ENCODE data around the gene PPP1R11. TPM values are rescaled to one million over a fixed set of nuclear protein-coding genes. Genes with fewer than 3 reads are reported as not detected.
A peak's percentile ranks its signal among the peaks of the same experiment; 100 is the strongest.

The PPP1R11 gene
- total and polyA plus RNA-seq, 9 of the 15 experiments (the other 6 are each of a cell fraction or from before 2014, with no cell fraction given) = 17.8 to 94.8 (median 44.6) TPM

GRCh38 chr6:30091577-30092381, 24.8 kb downstream of the PPP1R11 start:
- DNase-seq (ENCODE audit: extremely low read depth in 1 of 4, low spot score in 3 of 4) (no peak), ATAC-seq (no peak; the same call in 2 of the 3 replicates)
- BruUV-seq (replicated peaks) = no TSS peak

GRCh38 chr6:30092852-30093543, 26.0 kb downstream of the PPP1R11 start:
- no peak overlapping the region for H3K9ac ChIP-seq (ENCODE audit: insufficient read depth in 1 of 2, low read depth in 2 of 2, low read length in 2 of 2)
- peaks cover 19 to 20% of the 10 kb centered on the region in 2 experiments; a peak in 4 of 5 replicates for H3K27me3 ChIP-seq (ENCODE audit: control insufficient read depth in 2 of 2, insufficient read depth in 2 of 2, low read length in 2 of 2)
- H3K4me3 ChIP-seq = no peak overlapping the region
- no peaks in the 10 kb centered on the region for H3K9me1 ChIP-seq (ENCODE audit: control insufficient read depth, insufficient read depth, low read length)
- peaks cover 9 to 14% of the 10 kb centered on the region in 2 experiments; a peak in 4 of 5 replicates for H3K4me1 ChIP-seq (replicated peaks in 1 of 2; ENCODE audit: control insufficient read depth in 2 of 2, insufficient read depth in 2 of 2, low read length in 2 of 2)
- H3K27ac ChIP-seq (ENCODE audit: extremely low read depth, low read depth, low read length) = no peak overlapping the region
- H3K9me3 ChIP-seq (replicated peaks; ENCODE audit: control insufficient read depth, insufficient read depth, low read depth, low read length) = no peaks in the 10 kb centered on the region
- FAIRE-seq (no peak), ATAC-seq (no peak), DNase-seq (ENCODE audit: extremely low read depth in 1 of 4, low spot score in 3 of 4) (no peak)
- no TSS peak for BruUV-seq (replicated peaks)
- WGBS (ENCODE audit: insufficient coverage, low coverage, missing lambda C conversion rate) = 17% methylated on average over 6 of the region's 6 CpGs
- in situ Hi-C loops (cut with MboI) = no loop called here
- ChIA-PET POLR2A (interaction anchor here (0.6 kb wide), 1 partner anchor 388 kb away, joined by 3 read pairs; no protein-coding TSS in a partner anchor), CTCF (ENCODE audit: low intra/inter-chr PET ratio) (no interaction called here)
- H3K4me2 ChIP-seq (ENCODE audit: insufficient read depth, low read length) = no peak overlapping the region
- no peaks in the 10 kb centered on the region for H3K79me2 ChIP-seq (ENCODE audit: control insufficient read depth, insufficient read depth, low read length)
- no peaks in the 10 kb centered on the region for H4K20me1 ChIP-seq (replicated peaks; ENCODE audit: control insufficient read depth, insufficient read depth, low read length)
- intact Hi-C loops (cut with micrococcal nuclease) = no loop called here
- no peak overlapping the region for H2AFZ ChIP-seq (ENCODE audit: low read depth, low read length)
- H3K36me3 ChIP-seq (ENCODE audit: control insufficient read depth, insufficient read depth, low read length) = no peaks in the 10 kb centered on the region
- TF ChIP-seq ZNF23 (CRISPR knock-in tag; IDR thresholded peaks at IDR 0.05) = no peak
- no peak for TF ChIP-seq HOMEZ (CRISPR knock-in tag; IDR thresholded peaks at IDR 0.05)
- TF ChIP-seq BCOR (IDR thresholded peaks at IDR 0.05) = peak; percentile 62
- no peak for TF ChIP-seq NR2C1 (IDR thresholded peaks at IDR 0.05)
- TF ChIP-seq NR2C1 (tag; IDR thresholded peaks at IDR 0.05) = no peak
- no peak for TF ChIP-seq ZNF696 (CRISPR knock-in tag; conservative IDR thresholded peaks at IDR 0.05)
- no peak for TF ChIP-seq RBM17 (IDR thresholded peaks at IDR 0.05; ENCODE audit: borderline replicate concordance, low read depth, low read length)
- no peak for TF ChIP-seq LARP7 (IDR thresholded peaks at IDR 0.05)

More at GRCh38 chr6:30091577-30092381, 24.8 kb downstream of the PPP1R11 start:
- no peak overlapping the region for H3K4me2 ChIP-seq (ENCODE audit: insufficient read depth, low read length)
- POLR2A ChIA-PET = interaction anchor here (0.6 to 0.7 kb wide), 2 partner anchors 10 to 387 kb away, joined by 3 read pairs; no protein-coding TSS in a partner anchor
- no peaks in the 10 kb centered on the region for H4K20me1 ChIP-seq (replicated peaks; ENCODE audit: control insufficient read depth, insufficient read depth, low read length)
- in situ Hi-C loops (cut with MboI) = no loop called here
- no peak for TF ChIP-seq KDM2B (CRISPR knock-in tag; IDR thresholded peaks at IDR 0.05)
- TF ChIP-seq PCBP2 (IDR thresholded peaks at IDR 0.05; ENCODE audit: low read depth, low read length, poor library complexity, severe bottlenecking) = no peak
- TF ChIP-seq PHF21A (IDR thresholded peaks at IDR 0.05; ENCODE audit: borderline replicate concordance, low read depth) = no peak
- TF ChIP-seq SMAD3 (CRISPR knock-in tag; conservative IDR thresholded peaks at IDR 0.05) = no peak
- no peak for TF ChIP-seq EHMT2 (IDR thresholded peaks at IDR 0.05)
- H3K4me1 ChIP-seq (replicated peaks in 1 of 2; ENCODE audit: control insufficient read depth in 2 of 2, insufficient read depth in 2 of 2, low read length in 2 of 2) = peaks cover 0 to 6% of the 10 kb centered on the region in 2 experiments; a peak in 2 of 5 replicates
- H3K36me3 ChIP-seq (ENCODE audit: control insufficient read depth, insufficient read depth, low read length) = no peaks in the 10 kb centered on the region
- intact Hi-C loops (cut with micrococcal nuclease) = no loop called here
- no peaks in the 10 kb centered on the region for H3K9me3 ChIP-seq (replicated peaks; ENCODE audit: control insufficient read depth, insufficient read depth, low read depth, low read length)
- no peak overlapping the region for H3K27ac ChIP-seq (ENCODE audit: extremely low read depth, low read depth, low read length)
- FAIRE-seq = no peak
- WGBS (ENCODE audit: insufficient coverage, low coverage, missing lambda C conversion rate) = 2% methylated on average over 11 of the region's 11 CpGs
- H2AFZ ChIP-seq (ENCODE audit: low read depth, low read length) = peak overlapping the region; percentile 33; the same call in 1 of the 2 replicates
- no peaks in the 10 kb centered on the region for H3K79me2 ChIP-seq (ENCODE audit: control insufficient read depth, insufficient read depth, low read length)
- peak overlapping the region in 1 of 2 experiments; percentile 69; a peak in 1 of 4 replicates for H3K9ac ChIP-seq (ENCODE audit: insufficient read depth in 1 of 2, low read depth in 2 of 2, low read length in 2 of 2)
- no peaks in the 10 kb centered on the region for H3K9me1 ChIP-seq (ENCODE audit: control insufficient read depth, insufficient read depth, low read length)
- no peak overlapping the region for H3K4me3 ChIP-seq
- CTCF ChIA-PET (ENCODE audit: low intra/inter-chr PET ratio) = no interaction called here
- peaks cover 21 to 24% of the 10 kb centered on the region in 2 experiments; a peak in 4 of 5 replicates for H3K27me3 ChIP-seq (ENCODE audit: control insufficient read depth in 2 of 2, insufficient read depth in 2 of 2, low read length in 2 of 2)
